K562 (cell line): ENCODE data around the gene TRPM4. TPM values are rescaled to one million over a fixed set of nuclear protein-coding genes. Genes with fewer than 3 reads are reported as not detected.

ENCODE experiments used
- AFF1 ChIP-seq, 2 experiments: fragments of 450-650 bp; IDR thresholded peaks; 2 replicates each; pipeline ENCODE4 v1.6.1; 2018; ENCODE audit warnings: mild to moderate bottlenecking in 2 of 2, low read depth in 1 of 2; ENCODE audit not compliant: partially characterized antibody in 2 of 2
- XRCC4 ChIP-seq: IDR thresholded peaks from one replicate; pipeline ENCODE4 v1.6.1; 2011; ENCODE audit not compliant: insufficient read depth, insufficient read length; ENCODE audit errors: extremely low read depth
- ZNF609 ChIP-seq: sonication (generic); formaldehyde crosslinking; IDR thresholded peaks from 2 replicates; pipeline ENCODE4 v1.8.1; 2023; ENCODE audit warnings: missing genetic modification reagents, mild to moderate bottlenecking, borderline replicate concordance
- polyA plus RNA-seq, 8 experiments: library from polyadenylated mRNA; depleted of rRNA in 4 of 8; stranded (reverse) in 5 of 8; unstranded in 3 of 8; fragments of >200 nt; fragmentation: Nextera tagmentation in 2 of 8; fragmentation: Illumina TruSeq in 1 of 8; extraction: Ambion mirVana in 2 of 8; extraction: Trizol in 1 of 8; gene quantifications; 2 replicates each; pipeline versions ENCODE4 v1.2.1 to v1.2.3, GENCODE V29; 2011 to 2014; ENCODE audit warnings: inconsistent platforms in 1 of 8, missing spikeins in 1 of 8
- total RNA-seq, 7 experiments: library from RNA; depleted of rRNA in 6 of 7; stranded (reverse); fragments of >200 nt in 6 of 7; fragmentation: Illumina TruSeq in 2 of 7; extraction: Trizol in 2 of 7; gene quantifications; 2 replicates each; pipeline versions ENCODE4 v1.2.1 to v1.2.3, GENCODE V29; 2011 to 2021; ENCODE audit warnings: low replicate concordance in 1 of 7
- TF ChIP-seq, protein P1 (sequence below): fragments of 450-650 bp; IDR thresholded peaks from 2 replicates; pipeline ENCODE4 v1.6.1; 2016; ENCODE audit warnings: mild to moderate bottlenecking, moderate library complexity

The TRPM4 gene
- total and polyA plus RNA-seq, 9 of the 15 experiments (the other 6 are each of a cell fraction or from before 2014, with no cell fraction given), result 6.5 to 45.4 (median 15.2) TPM

DNA sequence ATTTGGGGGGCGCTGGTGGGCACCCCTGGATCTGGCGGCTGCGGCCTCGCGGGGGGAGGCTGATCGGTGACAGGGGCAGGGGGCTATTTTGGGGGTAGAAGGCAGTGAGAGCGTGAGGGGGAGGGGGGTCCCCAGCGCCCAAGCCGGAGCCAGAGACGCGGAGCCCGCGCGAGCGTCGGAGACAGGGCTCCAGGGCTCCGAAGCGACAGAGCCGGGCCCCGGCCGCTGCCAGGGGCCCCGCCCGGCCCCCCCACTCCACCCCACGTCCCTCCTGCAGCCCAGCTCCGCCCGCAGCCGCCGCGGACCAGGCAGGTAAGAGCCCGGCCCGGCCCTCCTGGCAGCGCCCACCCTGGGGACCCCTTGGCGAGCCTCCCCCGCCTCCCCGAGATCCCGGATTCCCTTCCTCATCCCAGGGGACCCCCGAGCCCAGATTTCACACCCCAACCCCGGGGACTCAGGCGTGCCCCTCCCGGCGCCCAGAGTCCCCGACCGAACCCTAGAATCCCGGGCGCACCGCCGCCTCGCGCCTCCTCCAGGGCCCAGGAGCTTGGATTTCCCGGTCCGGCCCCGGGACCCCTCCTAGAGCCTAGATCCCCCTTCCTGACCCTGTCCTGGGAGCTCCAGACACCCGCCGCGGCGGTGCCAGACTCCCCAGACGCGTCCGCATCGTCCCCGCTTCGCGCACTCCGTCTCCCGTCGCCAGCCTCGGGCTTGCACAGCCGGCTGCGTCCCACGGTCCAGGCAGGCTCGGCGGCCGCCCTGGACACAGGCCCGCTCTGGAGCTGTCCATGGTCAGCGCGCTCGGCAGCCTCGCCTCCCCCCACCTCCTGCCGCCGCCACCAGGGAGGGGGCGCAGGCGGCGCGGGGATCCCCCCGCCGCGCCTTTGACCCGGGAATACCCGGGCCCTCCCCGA lies 37.9 kb upstream of the TRPM4 start, which contains the start of gene PPFIA3 (continued):
- TF ChIP-seq, protein P1, sequence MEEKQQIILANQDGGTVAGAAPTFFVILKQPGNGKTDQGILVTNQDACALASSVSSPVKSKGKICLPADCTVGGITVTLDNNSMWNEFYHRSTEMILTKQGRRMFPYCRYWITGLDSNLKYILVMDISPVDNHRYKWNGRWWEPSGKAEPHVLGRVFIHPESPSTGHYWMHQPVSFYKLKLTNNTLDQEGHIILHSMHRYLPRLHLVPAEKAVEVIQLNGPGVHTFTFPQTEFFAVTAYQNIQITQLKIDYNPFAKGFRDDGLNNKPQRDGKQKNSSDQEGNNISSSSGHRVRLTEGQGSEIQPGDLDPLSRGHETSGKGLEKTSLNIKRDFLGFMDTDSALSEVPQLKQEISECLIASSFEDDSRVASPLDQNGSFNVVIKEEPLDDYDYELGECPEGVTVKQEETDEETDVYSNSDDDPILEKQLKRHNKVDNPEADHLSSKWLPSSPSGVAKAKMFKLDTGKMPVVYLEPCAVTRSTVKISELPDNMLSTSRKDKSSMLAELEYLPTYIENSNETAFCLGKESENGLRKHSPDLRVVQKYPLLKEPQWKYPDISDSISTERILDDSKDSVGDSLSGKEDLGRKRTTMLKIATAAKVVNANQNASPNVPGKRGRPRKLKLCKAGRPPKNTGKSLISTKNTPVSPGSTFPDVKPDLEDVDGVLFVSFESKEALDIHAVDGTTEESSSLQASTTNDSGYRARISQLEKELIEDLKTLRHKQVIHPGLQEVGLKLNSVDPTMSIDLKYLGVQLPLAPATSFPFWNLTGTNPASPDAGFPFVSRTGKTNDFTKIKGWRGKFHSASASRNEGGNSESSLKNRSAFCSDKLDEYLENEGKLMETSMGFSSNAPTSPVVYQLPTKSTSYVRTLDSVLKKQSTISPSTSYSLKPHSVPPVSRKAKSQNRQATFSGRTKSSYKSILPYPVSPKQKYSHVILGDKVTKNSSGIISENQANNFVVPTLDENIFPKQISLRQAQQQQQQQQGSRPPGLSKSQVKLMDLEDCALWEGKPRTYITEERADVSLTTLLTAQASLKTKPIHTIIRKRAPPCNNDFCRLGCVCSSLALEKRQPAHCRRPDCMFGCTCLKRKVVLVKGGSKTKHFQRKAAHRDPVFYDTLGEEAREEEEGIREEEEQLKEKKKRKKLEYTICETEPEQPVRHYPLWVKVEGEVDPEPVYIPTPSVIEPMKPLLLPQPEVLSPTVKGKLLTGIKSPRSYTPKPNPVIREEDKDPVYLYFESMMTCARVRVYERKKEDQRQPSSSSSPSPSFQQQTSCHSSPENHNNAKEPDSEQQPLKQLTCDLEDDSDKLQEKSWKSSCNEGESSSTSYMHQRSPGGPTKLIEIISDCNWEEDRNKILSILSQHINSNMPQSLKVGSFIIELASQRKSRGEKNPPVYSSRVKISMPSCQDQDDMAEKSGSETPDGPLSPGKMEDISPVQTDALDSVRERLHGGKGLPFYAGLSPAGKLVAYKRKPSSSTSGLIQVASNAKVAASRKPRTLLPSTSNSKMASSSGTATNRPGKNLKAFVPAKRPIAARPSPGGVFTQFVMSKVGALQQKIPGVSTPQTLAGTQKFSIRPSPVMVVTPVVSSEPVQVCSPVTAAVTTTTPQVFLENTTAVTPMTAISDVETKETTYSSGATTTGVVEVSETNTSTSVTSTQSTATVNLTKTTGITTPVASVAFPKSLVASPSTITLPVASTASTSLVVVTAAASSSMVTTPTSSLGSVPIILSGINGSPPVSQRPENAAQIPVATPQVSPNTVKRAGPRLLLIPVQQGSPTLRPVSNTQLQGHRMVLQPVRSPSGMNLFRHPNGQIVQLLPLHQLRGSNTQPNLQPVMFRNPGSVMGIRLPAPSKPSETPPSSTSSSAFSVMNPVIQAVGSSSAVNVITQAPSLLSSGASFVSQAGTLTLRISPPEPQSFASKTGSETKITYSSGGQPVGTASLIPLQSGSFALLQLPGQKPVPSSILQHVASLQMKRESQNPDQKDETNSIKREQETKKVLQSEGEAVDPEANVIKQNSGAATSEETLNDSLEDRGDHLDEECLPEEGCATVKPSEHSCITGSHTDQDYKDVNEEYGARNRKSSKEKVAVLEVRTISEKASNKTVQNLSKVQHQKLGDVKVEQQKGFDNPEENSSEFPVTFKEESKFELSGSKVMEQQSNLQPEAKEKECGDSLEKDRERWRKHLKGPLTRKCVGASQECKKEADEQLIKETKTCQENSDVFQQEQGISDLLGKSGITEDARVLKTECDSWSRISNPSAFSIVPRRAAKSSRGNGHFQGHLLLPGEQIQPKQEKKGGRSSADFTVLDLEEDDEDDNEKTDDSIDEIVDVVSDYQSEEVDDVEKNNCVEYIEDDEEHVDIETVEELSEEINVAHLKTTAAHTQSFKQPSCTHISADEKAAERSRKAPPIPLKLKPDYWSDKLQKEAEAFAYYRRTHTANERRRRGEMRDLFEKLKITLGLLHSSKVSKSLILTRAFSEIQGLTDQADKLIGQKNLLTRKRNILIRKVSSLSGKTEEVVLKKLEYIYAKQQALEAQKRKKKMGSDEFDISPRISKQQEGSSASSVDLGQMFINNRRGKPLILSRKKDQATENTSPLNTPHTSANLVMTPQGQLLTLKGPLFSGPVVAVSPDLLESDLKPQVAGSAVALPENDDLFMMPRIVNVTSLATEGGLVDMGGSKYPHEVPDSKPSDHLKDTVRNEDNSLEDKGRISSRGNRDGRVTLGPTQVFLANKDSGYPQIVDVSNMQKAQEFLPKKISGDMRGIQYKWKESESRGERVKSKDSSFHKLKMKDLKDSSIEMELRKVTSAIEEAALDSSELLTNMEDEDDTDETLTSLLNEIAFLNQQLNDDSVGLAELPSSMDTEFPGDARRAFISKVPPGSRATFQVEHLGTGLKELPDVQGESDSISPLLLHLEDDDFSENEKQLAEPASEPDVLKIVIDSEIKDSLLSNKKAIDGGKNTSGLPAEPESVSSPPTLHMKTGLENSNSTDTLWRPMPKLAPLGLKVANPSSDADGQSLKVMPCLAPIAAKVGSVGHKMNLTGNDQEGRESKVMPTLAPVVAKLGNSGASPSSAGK, result peak; percentile 58; the same call in 1 of the 2 replicates
- TF ChIP-seq ZNF609, result no peak
- TF ChIP-seq AFF1 (IDR thresholded peaks at IDR 0.05; ENCODE audit: low read depth in 1 of 2, partially characterized antibody in 2 of 2), result peak in 1 of 2 experiments; percentile 41
- TF ChIP-seq XRCC4, result no peak
